PFSK-1 (cell line): Measurements from ENCODE around the gene MAP7.

Experiments used
- FOXP2 ChIP-seq: optimal IDR thresholded peaks from 2 replicates; pipeline ENCODE3; 2011; ENCODE audit warnings: borderline replicate concordance, control low read depth, inconsistent platforms; ENCODE audit not compliant: insufficient read depth; ENCODE audit errors: extremely low read length, extremely low read depth
- POLR2AphosphoS5 ChIP-seq: IDR thresholded peaks from 2 replicates; pipeline ENCODE4 v1.6.1; 2012; ENCODE audit warnings: low read depth, mild to moderate bottlenecking, control low read depth, low read length, moderate library complexity
- REST ChIP-seq, 2 experiments: IDR thresholded peaks; 2 replicates each; pipeline versions ENCODE4 v1.6.1 to v1.8.0; 2011 to 2012; ENCODE audit warnings: low read depth in 2 of 2, low read length in 2 of 2, control low read depth in 1 of 2, inconsistent platforms in 1 of 2, mild to moderate bottlenecking in 1 of 2, moderate library complexity in 1 of 2; ENCODE audit not compliant: insufficient read depth in 1 of 2
- SIN3A ChIP-seq: IDR thresholded peaks from 2 replicates; pipeline ENCODE4 v1.6.1; 2012; ENCODE audit warnings: mild to moderate bottlenecking, low read length, moderate library complexity, borderline replicate concordance; ENCODE audit not compliant: insufficient read depth
- TAF1 ChIP-seq: IDR thresholded peaks from 2 replicates; pipeline ENCODE4 v1.6.1; 2012; ENCODE audit warnings: low read length, control low read depth, borderline replicate concordance; ENCODE audit not compliant: insufficient read depth

Gene MAP7

GRCh38 chr6:136510782-136511181, 39.4 kb downstream of the MAP7 start:
- TF ChIP-seq POLR2AphosphoS5 (no peak), FOXP2 (no peak), SIN3A (no peak), REST (IDR thresholded peaks at IDR 0.05; ENCODE audit: insufficient read depth in 1 of 2, low read depth in 2 of 2, low read length in 2 of 2) (no peak), TAF1 (no peak)

- TF ChIP-seq REST (IDR thresholded peaks at IDR 0.05; ENCODE audit: insufficient read depth in 1 of 2, low read depth in 2 of 2, low read length in 2 of 2) (no peak), FOXP2 (no peak), POLR2AphosphoS5 (no peak), TAF1 (no peak), SIN3A (no peak)
Observed at GRCh38 chr6:136510299-136510698, 39.9 kb downstream of the MAP7 start.

- TF ChIP-seq POLR2AphosphoS5 (no peak), FOXP2 (no peak), SIN3A (no peak), REST (IDR thresholded peaks at IDR 0.05; ENCODE audit: insufficient read depth in 1 of 2, low read depth in 2 of 2, low read length in 2 of 2) (no peak), TAF1 (no peak)
Observed at GRCh38 chr6:136508725-136509392, 41.4 kb downstream of the MAP7 start.

- TF ChIP-seq REST (IDR thresholded peaks at IDR 0.05; ENCODE audit: insufficient read depth in 1 of 2, low read depth in 2 of 2, low read length in 2 of 2) (no peak), SIN3A (no peak), TAF1 (no peak), POLR2AphosphoS5 (no peak), FOXP2 (no peak)
Observed at GRCh38 chr6:136506124-136506799, 44.0 kb downstream of the MAP7 start.
